ENCODE measurements around the gene TMEM43. TPM values are rescaled to one million over a fixed set of nuclear protein-coding genes. Genes with fewer than 3 reads are reported as not detected.

Gene TMEM43
- polyA plus RNA-seq, 1 donor: 47.7 TPM

- DNase-seq (ENCODE audit: low read depth): peak; percentile 98
Measured at GRCh38 chr3:14178247-14179113, 53.6 kb downstream of the TMEM43 start, which contains the start of the genes LSM3 and XPC. Gene LSM3 (plus strand): TSS chr3:14178817. CDS start chr3:14178861, 44 bp downstream. Gene XPC (minus strand): TSS chr3:14178601. CDS start chr3:14178568, 33 bp downstream.

DNA sequence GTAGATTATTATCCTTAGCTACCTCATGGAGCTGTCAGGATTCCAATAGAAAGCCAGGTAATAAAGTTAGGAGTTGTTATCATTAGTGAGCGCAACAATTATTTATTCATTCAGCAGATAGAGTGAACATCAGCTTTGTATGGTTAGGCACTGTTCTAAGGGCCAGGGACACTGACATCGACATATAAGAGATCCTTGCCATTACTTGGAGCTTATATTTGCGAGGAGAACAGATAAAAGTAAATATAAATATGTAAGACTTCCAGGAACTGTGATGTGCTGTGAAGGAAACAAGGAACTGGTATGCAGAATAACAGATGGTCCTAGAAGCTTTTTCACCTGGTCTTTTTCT is 54.2 kb downstream of the TMEM43 start:
- no peak for DNase-seq (ENCODE audit: low read depth)

DNA sequence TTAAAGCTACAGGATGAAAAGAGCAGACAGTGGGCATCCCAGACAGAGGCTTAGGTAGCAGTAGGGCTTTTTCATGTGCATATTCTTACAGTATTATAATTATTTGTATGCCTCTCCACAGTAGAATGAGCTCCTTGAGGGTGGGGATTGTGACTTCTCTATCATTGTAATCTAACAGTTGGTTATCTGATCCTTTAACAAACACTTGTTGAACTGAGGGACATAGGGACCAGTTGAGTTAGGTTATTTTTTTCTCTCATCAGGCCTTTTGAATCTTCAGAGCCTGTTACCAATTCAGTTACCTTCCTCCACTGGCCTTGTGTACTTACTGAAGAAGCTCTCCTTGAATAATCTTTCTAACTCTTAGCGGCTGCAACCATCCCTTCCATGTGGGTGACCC is 54.9 kb downstream of the TMEM43 start:
- no peak for DNase-seq (ENCODE audit: low read depth)

GRCh38 chr3:14181253-14181652 is 56.4 kb downstream of the TMEM43 start:
- DNase-seq (ENCODE audit: low read depth): no peak

DNA sequence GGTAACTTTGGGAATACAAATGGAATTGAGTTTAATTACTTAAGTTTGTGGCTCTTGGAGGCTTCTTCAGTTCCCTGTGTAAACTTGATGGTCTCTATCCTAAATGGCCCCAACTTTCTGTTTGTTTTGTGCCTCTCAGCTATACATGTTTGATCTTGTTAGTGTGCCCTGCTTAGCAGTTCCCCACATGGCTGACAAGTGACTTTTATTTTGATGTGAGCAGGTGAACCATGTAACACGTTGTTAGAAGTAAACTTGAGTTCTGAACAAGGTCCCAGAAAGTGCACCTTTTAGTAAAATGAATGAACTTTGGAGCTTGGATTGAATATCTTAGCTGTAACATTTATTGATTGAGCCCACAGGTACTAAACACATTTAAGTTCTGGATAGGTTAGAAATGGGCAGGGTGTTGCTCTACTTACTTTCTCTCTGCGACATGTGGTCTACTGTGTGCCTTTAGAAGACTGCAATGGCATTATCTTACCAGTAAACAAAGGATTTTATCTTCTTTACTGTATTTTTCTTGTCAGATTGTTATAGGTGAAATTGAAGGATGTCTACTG is 58.2 kb downstream of the TMEM43 start:
- DNase-seq (ENCODE audit: low read depth): no peak

DNA sequence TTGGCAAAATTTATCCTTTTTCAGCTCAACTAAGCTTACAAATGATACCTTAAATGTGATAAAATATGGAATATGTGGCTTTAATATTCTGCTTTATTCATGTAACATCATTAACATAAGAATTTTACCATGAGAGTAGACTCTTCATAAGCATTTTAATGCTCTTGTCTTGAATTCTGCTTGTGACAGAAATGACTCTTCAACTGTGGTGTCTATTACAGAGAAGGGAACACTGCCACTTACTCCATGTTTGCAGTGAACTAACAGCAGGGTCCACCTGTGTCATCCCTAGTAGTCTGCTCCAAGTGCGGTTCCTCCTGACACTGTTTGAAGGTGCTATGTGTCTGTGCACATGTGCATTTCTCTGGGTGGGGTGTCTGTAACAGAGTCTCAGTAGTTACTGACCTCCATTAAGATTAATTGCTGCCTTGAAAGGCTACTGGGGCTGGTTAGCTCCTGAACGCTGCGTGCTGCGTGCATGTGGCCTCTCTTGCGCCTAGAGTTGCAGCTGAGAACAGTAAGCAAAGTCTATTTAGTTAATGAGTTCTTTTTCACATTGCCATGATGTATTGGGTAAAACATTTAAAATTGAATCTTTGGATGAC is 62.1 kb downstream of the TMEM43 start:
- DNase-seq (ENCODE audit: low read depth): no peak

GRCh38 chr3:14188041-14188754 is 63.3 kb downstream of the TMEM43 start:
- no peak for DNase-seq (ENCODE audit: low read depth)

Other genes with a start within 250 kb of the TMEM43 start
- gene WNT7A, start 245.0 kb upstream of the TMEM43 start, polyA plus RNA-seq (ENCODE audit: insufficient read length): not detected
- 14.5 TPM for gene CHCHD4, start 182 bp upstream of the TMEM43 start, polyA plus RNA-seq (ENCODE audit: insufficient read length)
- gene XPC, start 53.5 kb downstream of the TMEM43 start, polyA plus RNA-seq (ENCODE audit: insufficient read length): 18.1 TPM
- gene LSM3, start 53.8 kb downstream of the TMEM43 start, polyA plus RNA-seq (ENCODE audit: insufficient read length): 10.7 TPM